Iris pigment epithelial cell (primary cell): Measurements from ENCODE around the gene HDAC1.

Experiments
- DNase-seq: peaks from one replicate; pipeline ENCODE4 v3.0.0-alpha.2; 2011; ENCODE audit warnings: low read depth

The HDAC1 gene

GRCh38 chr1:32373996-32374592 is 82.2 kb downstream of the HDAC1 start:
- no peak for DNase-seq

- DNase-seq = no peak
Measured at GRCh38 chr1:32376199-32376598, 84.3 kb downstream of the HDAC1 start.

GRCh38 chr1:32377541-32378220 is 85.8 kb downstream of the HDAC1 start:
- DNase-seq = no peak

GRCh38 chr1:32380057-32380456 is 88.2 kb downstream of the HDAC1 start:
- no peak for DNase-seq
